Gastroesophageal sphincter (tissue), 3 donors: Measurements from ENCODE around the gene SPI1.

Source experiments
- CTCF ChIP-seq, 4 experiments: fragments of 200-600 bp in 2 of 4; fragments of 450-650 bp in 2 of 4; sonication (generic) in 1 of 4; IDR thresholded peaks; one replicate each; pipeline ENCODE4 v1.5.1; 2017 to 2019; ENCODE audit warnings: antibody characterized with exemption in 4 of 4, mild to moderate bottlenecking in 2 of 4, moderate library complexity in 2 of 4
- EP300 ChIP-seq: sonication (generic); formaldehyde crosslinking; IDR thresholded peaks from one replicate; pipeline ENCODE4 v1.6.1; 2017; ENCODE audit warnings: antibody characterized with exemption, mild to moderate bottlenecking
- POLR2AphosphoS5 ChIP-seq: sonication (generic); formaldehyde crosslinking; IDR thresholded peaks from one replicate; pipeline ENCODE4 v1.6.1; 2017; ENCODE audit warnings: antibody characterized with exemption

- TF ChIP-seq CTCF (IDR thresholded peaks at IDR 0.05) (no peak), POLR2AphosphoS5 (no peak), EP300 (no peak)
Measured at GRCh38 chr11:47394322-47395222, 16.2 kb upstream of the SPI1 start.
